ENCODE measurements around the gene SESN3.

SESN3 gene

DNA sequence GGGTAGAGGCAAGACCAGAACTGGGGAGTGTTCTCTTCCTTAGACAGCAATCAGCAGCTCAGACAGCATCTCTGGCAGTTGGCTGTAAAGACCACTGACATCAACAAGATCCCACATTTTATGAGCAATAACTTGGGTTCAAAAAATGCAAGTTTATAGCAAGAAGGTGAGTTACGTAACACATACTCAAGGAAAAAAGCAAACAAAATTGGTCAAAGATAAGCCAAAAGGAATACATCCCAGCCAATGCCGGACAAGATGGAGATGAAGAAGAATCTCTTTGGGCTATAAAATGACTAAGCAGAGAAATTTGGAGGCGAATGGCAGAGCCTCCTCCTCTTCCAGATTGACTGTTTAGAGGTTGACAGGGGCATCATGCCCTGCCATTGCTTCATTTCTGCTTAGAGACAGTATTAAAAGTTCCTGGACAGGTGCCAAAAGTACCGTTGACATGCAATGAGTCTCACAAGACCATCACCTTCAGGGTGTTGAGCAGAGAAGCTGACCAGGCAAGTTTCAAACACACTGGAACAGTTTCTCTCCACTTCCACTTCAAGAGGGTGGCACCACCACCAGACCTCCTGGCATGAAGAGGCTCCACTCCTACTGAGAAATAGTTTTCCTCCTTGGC, 85.5 kb downstream of the SESN3 start:
- no peak overlapping the region for H3K4me3 ChIP-seq (ENCODE audit: low read length)
- TF ChIP-seq, protein P1, sequence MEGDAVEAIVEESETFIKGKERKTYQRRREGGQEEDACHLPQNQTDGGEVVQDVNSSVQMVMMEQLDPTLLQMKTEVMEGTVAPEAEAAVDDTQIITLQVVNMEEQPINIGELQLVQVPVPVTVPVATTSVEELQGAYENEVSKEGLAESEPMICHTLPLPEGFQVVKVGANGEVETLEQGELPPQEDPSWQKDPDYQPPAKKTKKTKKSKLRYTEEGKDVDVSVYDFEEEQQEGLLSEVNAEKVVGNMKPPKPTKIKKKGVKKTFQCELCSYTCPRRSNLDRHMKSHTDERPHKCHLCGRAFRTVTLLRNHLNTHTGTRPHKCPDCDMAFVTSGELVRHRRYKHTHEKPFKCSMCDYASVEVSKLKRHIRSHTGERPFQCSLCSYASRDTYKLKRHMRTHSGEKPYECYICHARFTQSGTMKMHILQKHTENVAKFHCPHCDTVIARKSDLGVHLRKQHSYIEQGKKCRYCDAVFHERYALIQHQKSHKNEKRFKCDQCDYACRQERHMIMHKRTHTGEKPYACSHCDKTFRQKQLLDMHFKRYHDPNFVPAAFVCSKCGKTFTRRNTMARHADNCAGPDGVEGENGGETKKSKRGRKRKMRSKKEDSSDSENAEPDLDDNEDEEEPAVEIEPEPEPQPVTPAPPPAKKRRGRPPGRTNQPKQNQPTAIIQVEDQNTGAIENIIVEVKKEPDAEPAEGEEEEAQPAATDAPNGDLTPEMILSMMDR (conservative IDR thresholded peaks at IDR 0.05; ENCODE audit: low read depth, low read length), result no peak
- no peak for DNase-seq (ENCODE audit: low read depth)

DNA sequence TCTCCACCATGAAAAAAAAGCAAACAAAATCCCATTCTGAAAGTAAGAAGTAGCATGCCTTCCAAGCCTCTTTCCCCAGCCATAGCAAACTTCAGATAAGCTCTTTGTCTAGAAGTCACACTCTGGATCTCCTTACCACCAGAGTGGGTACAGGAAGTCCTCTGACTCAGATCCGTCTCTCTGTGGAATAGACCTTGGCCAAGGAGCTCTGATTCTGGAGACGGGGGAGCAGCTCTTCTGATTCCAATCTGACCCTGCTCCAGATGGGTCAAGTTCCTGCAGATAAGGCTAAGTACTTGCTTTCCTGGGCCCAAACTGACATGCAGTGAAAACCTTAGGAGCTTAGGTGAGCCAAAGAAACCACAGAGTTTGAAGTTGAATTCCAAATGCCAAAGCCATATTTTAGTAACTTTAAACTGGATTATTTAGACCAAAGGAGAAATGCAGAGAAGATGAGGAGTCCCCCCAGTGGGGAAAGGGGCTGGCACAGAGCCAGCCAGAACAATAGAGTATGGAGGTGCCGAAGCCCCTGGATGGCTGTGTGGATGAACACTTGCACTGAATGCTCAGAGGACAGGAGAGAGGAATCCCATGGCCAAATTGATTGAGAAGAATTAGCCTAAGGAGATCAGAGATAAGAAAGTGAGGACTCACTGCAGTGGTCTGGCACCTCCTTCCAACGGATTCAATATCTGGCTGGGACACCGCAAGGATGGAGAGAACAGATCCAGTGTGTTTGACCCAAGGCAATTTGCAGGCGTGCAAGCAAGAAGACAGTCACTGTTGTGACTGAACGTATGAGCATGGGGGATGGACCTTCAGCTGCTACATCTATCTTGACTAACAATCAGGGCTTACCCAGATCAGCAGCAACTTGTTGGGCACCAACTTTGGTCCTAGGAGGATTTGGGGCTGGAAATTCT, 86.4 kb downstream of the SESN3 start:
- no peak for DNase-seq (ENCODE audit: low read depth)
- TF ChIP-seq, protein P1 (conservative IDR thresholded peaks at IDR 0.05; ENCODE audit: low read depth, low read length), result no peak
- H3K4me3 ChIP-seq (ENCODE audit: low read length), result no peak overlapping the region

DNA sequence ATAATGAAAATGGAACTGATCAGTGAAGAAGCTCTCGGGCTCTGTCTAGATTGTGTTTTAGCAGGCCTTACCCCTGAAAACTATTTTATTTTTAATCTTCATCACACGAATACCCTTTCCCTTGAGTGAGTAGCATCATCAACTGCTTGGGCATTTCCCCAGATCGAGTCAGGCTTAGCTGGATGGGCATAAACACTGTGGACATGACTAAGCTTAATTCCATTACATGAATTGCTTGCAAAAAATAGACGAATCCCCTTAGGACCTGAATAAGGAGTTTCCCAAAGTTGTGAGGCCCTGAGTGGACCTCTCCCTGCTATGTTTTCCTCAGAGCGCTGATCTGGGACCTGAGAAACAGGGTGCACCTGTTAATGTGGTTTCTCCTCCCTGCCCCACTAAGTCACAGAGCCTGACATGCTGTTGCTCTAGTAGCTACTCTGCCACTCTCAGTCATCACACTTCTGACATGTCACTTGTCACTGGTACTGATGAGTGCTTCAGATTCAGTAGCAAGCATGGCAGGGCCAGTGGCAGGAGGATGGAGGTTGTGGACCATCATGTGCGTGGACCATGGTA, 87.8 kb downstream of the SESN3 start:
- TF ChIP-seq, protein P1 (conservative IDR thresholded peaks at IDR 0.05; ENCODE audit: low read depth, low read length), result no peak
- no peak for DNase-seq (ENCODE audit: low read depth)
- no peak overlapping the region for H3K4me3 ChIP-seq (ENCODE audit: low read length)

DNA sequence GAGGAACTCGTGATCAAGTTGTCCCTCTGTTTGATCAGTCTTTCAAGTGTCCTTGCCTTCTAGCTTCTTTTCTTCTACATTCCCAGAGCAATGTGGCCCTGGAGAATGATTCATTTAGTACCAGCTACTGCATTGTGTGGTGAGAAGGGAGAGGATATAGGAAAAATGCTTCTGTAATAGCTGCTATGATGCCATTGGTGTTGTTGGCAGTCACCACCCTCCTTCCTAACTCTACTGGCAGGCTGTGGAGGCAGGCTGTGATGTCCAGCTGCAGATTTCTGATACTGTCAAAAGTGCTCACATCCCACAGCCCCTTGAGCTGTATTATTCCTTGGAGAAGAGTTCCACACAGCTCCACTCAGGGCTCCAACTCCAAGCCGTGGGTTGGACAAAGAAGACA, 88.6 kb downstream of the SESN3 start:
- H3K4me3 ChIP-seq (ENCODE audit: low read length), result no peak overlapping the region
- DNase-seq (ENCODE audit: low read depth), result no peak
- TF ChIP-seq, protein P1 (conservative IDR thresholded peaks at IDR 0.05; ENCODE audit: low read depth, low read length), result no peak

GRCh38 chr11:95140397-95141033, 90.5 kb downstream of the SESN3 start:
- DNase-seq (ENCODE audit: low read depth), result no peak
- TF ChIP-seq, protein P1 (conservative IDR thresholded peaks at IDR 0.05; ENCODE audit: low read depth, low read length), result no peak
- H3K4me3 ChIP-seq (ENCODE audit: low read length), result no peak overlapping the region

GRCh38 chr11:95138448-95138847, 92.6 kb downstream of the SESN3 start:
- H3K4me3 ChIP-seq (ENCODE audit: low read length), result no peak overlapping the region
- no peak for DNase-seq (ENCODE audit: low read depth)
- TF ChIP-seq, protein P1 (conservative IDR thresholded peaks at IDR 0.05; ENCODE audit: low read depth, low read length), result peak; percentile 49
